Measurements from ENCODE around the gene CALU. TPM values are rescaled to one million over a fixed set of nuclear protein-coding genes. Genes with fewer than 3 reads are reported as not detected.

CALU gene
- total RNA-seq = 248 and 280 TPM in 2 replicates

DNA sequence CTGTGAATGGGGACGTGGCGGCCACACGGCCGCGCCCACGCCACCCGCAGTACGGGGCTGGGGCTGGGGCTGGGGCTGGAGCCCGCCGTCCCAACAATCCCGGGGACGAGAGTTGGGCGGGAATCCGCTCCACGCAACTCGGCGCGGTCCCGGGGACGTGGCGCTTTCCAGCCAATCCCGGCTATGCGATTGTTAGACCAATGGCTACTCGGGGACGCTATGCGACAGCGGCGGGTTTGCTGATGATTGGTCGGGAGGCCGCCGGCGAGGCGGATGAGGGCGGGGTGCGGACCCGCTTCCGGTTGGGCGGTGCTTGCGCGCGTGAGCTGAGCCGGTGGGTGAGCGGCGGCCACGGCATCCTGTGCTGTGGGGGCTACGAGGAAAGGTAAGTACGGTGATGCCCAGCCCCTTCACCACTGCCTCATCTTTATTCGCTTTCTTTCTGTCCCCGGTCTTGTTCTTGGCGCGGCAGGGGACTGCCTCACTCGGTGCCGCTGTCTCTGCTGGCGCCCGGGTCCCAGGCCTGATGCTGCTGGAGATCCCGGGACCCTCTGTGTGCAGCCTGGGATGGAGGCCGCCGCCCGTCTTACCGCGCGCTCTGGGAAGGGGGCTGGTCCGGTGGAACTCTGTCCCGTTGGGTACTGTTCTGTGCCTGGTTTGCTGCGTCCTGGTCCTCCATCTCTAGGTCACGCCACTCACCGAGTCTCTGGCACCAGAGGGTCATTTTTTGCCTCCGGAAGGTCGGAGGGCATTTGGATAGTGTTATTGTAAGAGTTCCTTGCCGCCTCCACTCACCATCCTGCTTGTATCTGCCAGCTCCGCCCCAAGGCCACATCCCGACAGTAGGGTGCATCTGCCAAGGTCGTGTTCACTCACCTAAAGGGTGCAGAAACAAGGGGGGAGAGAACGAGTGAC lies at the start of gene CALU:
Gene CALU (plus strand): TSS at position 312 of the 915 bp plus-strand sequence. CDS start 9,225 bp downstream, outside the sequence.
- TF ChIP-seq, protein P1, sequence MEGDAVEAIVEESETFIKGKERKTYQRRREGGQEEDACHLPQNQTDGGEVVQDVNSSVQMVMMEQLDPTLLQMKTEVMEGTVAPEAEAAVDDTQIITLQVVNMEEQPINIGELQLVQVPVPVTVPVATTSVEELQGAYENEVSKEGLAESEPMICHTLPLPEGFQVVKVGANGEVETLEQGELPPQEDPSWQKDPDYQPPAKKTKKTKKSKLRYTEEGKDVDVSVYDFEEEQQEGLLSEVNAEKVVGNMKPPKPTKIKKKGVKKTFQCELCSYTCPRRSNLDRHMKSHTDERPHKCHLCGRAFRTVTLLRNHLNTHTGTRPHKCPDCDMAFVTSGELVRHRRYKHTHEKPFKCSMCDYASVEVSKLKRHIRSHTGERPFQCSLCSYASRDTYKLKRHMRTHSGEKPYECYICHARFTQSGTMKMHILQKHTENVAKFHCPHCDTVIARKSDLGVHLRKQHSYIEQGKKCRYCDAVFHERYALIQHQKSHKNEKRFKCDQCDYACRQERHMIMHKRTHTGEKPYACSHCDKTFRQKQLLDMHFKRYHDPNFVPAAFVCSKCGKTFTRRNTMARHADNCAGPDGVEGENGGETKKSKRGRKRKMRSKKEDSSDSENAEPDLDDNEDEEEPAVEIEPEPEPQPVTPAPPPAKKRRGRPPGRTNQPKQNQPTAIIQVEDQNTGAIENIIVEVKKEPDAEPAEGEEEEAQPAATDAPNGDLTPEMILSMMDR (IDR thresholded peaks at IDR 0.05; ENCODE audit: insufficient read depth, low read length, severe bottlenecking) = no peak
- peak within 1 kb of the TSS; percentile 99 for H3K4me3 ChIP-seq (ENCODE audit: low read depth, low read length)
- FAIRE-seq = no peak
- H3K36me3 ChIP-seq (ENCODE audit: control insufficient read depth, insufficient read depth, low read length) = no peaks in the 10 kb centered on the region
- DNase-seq (ENCODE audit: low read depth) = peak; percentile 89
- no peaks in the 10 kb centered on the region for H3K27me3 ChIP-seq (ENCODE audit: control insufficient read depth, insufficient read depth, low read length)

DNA sequence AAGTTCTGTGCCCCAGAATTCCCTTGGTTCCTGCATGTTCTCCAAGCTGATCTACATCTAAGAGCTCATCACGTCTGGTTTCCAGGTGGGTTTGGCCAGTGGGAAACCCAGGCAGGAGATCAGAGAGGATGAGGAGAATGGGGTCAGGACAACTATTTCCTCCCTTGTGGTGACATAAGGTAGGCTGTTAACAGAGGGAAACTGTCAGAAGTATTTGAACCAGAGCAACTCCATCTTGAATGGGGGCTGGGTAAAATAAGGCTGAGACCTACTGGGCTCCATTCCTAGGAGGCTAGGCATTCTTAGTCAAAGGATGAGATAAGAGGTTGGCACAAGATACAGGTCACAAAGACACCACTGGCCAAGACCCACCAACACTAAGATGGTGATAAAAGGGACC lies 47.9 kb upstream of the CALU start:
- H3K4me3 ChIP-seq (ENCODE audit: low read depth, low read length) = no peak overlapping the region
- FAIRE-seq (no peak), DNase-seq (ENCODE audit: low read depth) (no peak)
- TF ChIP-seq, protein P1 (IDR thresholded peaks at IDR 0.05; ENCODE audit: insufficient read depth, low read length, severe bottlenecking) = no peak
- H3K36me3 ChIP-seq (ENCODE audit: control insufficient read depth, insufficient read depth, low read length) = no peaks in the 10 kb centered on the region
- no peaks in the 10 kb centered on the region for H3K27me3 ChIP-seq (ENCODE audit: control insufficient read depth, insufficient read depth, low read length)

DNA sequence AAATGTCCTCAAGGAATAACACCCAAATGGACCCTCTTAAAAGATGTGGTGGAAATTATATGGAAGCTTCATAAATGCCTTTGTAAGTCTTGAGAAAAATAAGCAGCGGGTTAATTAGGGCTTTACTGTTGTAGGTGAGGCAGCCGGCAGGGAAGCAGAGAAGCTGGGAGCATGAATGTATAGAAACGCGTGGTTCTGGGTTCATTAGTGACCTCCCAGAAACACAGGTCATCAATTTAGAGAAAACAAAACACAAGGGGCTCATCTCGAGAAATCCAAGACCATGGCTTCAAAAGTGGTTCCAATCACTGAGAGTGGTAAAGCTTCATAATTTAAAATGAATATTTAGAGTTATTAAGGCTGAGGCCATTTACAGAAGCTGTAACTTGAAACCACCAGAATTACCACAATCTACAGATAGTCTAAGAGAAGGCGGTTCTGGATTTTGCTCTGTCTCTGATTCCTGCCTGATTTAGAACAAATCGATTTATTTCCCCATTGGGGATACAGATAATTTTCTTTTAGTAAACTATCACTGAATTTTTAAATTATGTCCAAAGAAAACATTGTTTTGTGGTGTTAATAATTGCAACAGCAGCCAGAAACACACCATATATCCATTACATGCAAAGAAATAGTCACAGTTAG lies 46.4 kb upstream of the CALU start:
- Histone ChIP-seq H3K4me3 (ENCODE audit: low read depth, low read length) (no peak overlapping the region), H3K36me3 (ENCODE audit: control insufficient read depth, insufficient read depth, low read length) (no peaks in the 10 kb centered on the region), H3K27me3 (ENCODE audit: control insufficient read depth, insufficient read depth, low read length) (no peaks in the 10 kb centered on the region)
- TF ChIP-seq, protein P1 (IDR thresholded peaks at IDR 0.05; ENCODE audit: insufficient read depth, low read length, severe bottlenecking) = no peak
- no peak for DNase-seq (ENCODE audit: low read depth)
- FAIRE-seq = no peak

DNA sequence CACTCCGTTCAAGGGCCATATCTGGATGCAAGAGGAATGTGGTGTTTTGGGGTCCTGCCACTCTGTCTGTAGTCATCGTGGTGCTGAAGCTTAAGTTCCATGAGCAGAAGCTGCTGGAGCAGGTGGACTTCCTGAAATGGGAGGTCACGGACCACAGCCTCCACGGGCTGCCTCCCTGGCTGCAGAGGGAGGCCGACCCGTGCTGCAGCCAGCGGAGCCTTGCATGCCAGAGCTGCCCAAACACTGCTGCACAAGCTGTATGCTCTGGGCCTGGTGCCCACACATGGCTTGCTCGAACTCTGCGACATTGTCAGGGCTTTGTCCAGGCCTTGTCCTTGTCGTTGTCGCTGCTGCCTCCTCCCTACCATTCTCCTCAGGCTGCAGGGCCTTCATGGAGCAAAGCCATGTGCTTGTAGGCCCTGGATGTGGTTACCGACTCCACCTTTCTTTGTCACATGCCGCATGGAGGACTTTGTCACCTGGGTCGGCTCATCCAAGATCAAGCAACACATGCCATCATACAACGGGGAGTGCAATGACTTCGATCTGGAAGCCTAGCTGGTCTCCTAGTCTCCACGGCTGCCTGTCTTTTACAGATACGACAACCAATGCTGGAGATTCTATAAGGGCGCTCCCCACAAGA lies 45.7 kb upstream of the CALU start:
- TF ChIP-seq, protein P1 (IDR thresholded peaks at IDR 0.05; ENCODE audit: insufficient read depth, low read length, severe bottlenecking) = no peak
- H3K4me3 ChIP-seq (ENCODE audit: low read depth, low read length) = no peak overlapping the region
- no peak for DNase-seq (ENCODE audit: low read depth)
- no peak for FAIRE-seq
- no peaks in the 10 kb centered on the region for H3K36me3 ChIP-seq (ENCODE audit: control insufficient read depth, insufficient read depth, low read length)
- H3K27me3 ChIP-seq (ENCODE audit: control insufficient read depth, insufficient read depth, low read length) = peaks cover 5% of the 10 kb centered on the region

DNA sequence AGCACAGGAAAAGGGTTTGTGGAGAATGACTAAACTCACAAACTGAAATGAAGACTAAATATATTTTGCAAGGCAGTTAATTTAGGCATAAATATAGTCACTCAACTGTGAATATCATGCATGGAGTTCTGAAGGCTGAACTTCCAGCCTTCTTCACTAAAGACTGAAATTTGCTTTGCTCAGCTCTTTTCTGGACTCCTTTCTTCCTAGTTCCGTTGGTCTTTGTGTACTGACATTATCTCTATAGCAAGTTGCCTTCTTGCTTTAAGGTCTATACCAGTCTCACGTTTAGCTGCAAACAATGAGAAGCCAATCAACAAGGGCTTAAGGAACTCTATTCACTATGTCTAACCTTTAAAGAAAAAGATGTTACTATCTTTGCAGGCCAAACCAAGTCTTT lies 44.4 kb upstream of the CALU start:
- TF ChIP-seq, protein P1 (IDR thresholded peaks at IDR 0.05; ENCODE audit: insufficient read depth, low read length, severe bottlenecking) = no peak
- peaks cover 5% of the 10 kb centered on the region for H3K27me3 ChIP-seq (ENCODE audit: control insufficient read depth, insufficient read depth, low read length)
- DNase-seq (ENCODE audit: low read depth) = no peak
- no peak overlapping the region for H3K4me3 ChIP-seq (ENCODE audit: low read depth, low read length)
- FAIRE-seq = no peak
- H3K36me3 ChIP-seq (ENCODE audit: control insufficient read depth, insufficient read depth, low read length) = no peaks in the 10 kb centered on the region

All from bronchial epithelial cell (primary cell).